RWPE2 (cell line): ENCODE measurements around the gene ALDOA.

Source experiments
- ATAC-seq: fragments of 200-7000 bp; cut with Tn5 transposase; 3 replicates; pipeline ENCODE4 v1.9.1; 2021; ENCODE audit warnings: low read depth
- DNase-seq: peaks from one replicate; pipeline ENCODE4 v3.0.0-alpha.2; 2020; ENCODE audit warnings: low spot score
- H3K27ac ChIP-seq: fragments of 450-650 bp; 2 replicates; pipeline ENCODE4 v1.5.1; 2017; ENCODE audit warnings: mild to moderate bottlenecking; ENCODE audit not compliant: poor library complexity, severe bottlenecking
- H3K27me3 ChIP-seq: fragments of 250-450 bp; sonication (Bioruptor Pico); 2 replicates; pipeline ENCODE4 v1.5.1; 2021; ENCODE audit warnings: mild to moderate bottlenecking, moderate library complexity; ENCODE audit not compliant: insufficient read depth, poor library complexity, severe bottlenecking
- H3K36me3 ChIP-seq: fragments of 250-450 bp; sonication (Bioruptor Pico); 2 replicates; pipeline ENCODE4 v1.5.1; 2020; ENCODE audit warnings: low read depth, mild to moderate bottlenecking, moderate library complexity
- H3K4me1 ChIP-seq: fragments of 250-450 bp; sonication (Bioruptor Pico); 2 replicates; pipeline ENCODE4 v1.5.1; 2021; ENCODE audit warnings: mild to moderate bottlenecking, moderate library complexity; ENCODE audit not compliant: insufficient read depth, poor library complexity, severe bottlenecking
- H3K4me3 ChIP-seq: fragments of 250-450 bp; sonication (Bioruptor Pico); 2 replicates; pipeline ENCODE4 v1.5.1; 2021; ENCODE audit warnings: mild to moderate bottlenecking, moderate library complexity; ENCODE audit not compliant: severe bottlenecking
- H3K9me3 ChIP-seq: fragments of 250-450 bp; sonication (Bioruptor Pico); 2 replicates; pipeline ENCODE4 v1.5.1; 2021; ENCODE audit warnings: mild to moderate bottlenecking, moderate library complexity; ENCODE audit not compliant: severe bottlenecking
- CTCF ChIP-seq: fragments of 450-650 bp; IDR thresholded peaks from one replicate; pipeline ENCODE4 v1.5.1; 2017; ENCODE audit warnings: mild to moderate bottlenecking, moderate library complexity; ENCODE audit not compliant: poor library complexity, severe bottlenecking

Gene ALDOA

GRCh38 chr16:30092373-30093010 lies 26.9 kb downstream of the ALDOA start:
- Histone ChIP-seq H3K4me3 (peak overlapping the region; percentile 21), H3K9me3 (peaks cover 9% of the 10 kb centered on the region), H3K36me3 (no peaks in the 10 kb centered on the region; the same call in 1 of the 2 replicates), H3K27ac (peak overlapping the region; percentile 87), H3K4me1 (peaks cover 13% of the 10 kb centered on the region), H3K27me3 (no peaks in the 10 kb centered on the region)
- ATAC-seq (no peak), DNase-seq (no peak)
- peak; percentile 27 for TF ChIP-seq CTCF

- DNase-seq (no peak), ATAC-seq (no peak)
- Histone ChIP-seq H3K4me3 (no peak overlapping the region), H3K27ac (no peak overlapping the region), H3K36me3 (no peaks in the 10 kb centered on the region; the same call in 1 of the 2 replicates), H3K9me3 (peaks cover 18% of the 10 kb centered on the region), H3K27me3 (no peaks in the 10 kb centered on the region), H3K4me1 (peaks cover 9% of the 10 kb centered on the region)
- no peak for TF ChIP-seq CTCF
Observed at GRCh38 chr16:30094541-30095165, 29.1 kb downstream of the ALDOA start.

GRCh38 chr16:30095166-30096078 lies 29.9 kb downstream of the ALDOA start:
- no peaks in the 10 kb centered on the region for H3K27me3 ChIP-seq
- H3K36me3 ChIP-seq = no peaks in the 10 kb centered on the region; the same call in 1 of the 2 replicates
- no peak for ATAC-seq
- TF ChIP-seq CTCF = no peak
- H3K4me3 ChIP-seq = peak overlapping the region; percentile 44
- peak overlapping the region; percentile 52 for H3K27ac ChIP-seq
- no peak for DNase-seq
- peaks cover 18% of the 10 kb centered on the region for H3K9me3 ChIP-seq
- H3K4me1 ChIP-seq = peaks cover 4% of the 10 kb centered on the region

- H3K27me3 ChIP-seq = no peaks in the 10 kb centered on the region
- no peaks in the 10 kb centered on the region for H3K4me1 ChIP-seq
- ATAC-seq (peak; percentile 62), DNase-seq (peak; percentile 86)
- peak within 1 kb of the TSS; percentile 44 for H3K4me3 ChIP-seq
- H3K27ac ChIP-seq = peak within 1 kb of the TSS; percentile 52
- no peaks in the 10 kb centered on the region; the same call in 1 of the 2 replicates for H3K36me3 ChIP-seq
- no peak for TF ChIP-seq CTCF
- peaks cover 18% of the 10 kb centered on the region for H3K9me3 ChIP-seq
Observed at GRCh38 chr16:30096105-30096861, 30.7 kb downstream of the ALDOA start, which contains the start of gene YPEL3. YPEL3 (minus strand) TSS chr16:30096213; CDS start chr16:30095482, 731 bp downstream.
